GM18867 (cell line): ENCODE measurements around the gene FUOM.
A peak's percentile ranks its signal among the peaks of the same experiment; 100 is the strongest.
"Not testable (repeated sequence)": the region's sequence is repeated elsewhere in the genome, so short reads cannot be mapped to it uniquely, and the experiment has no call there.

Experiments used
- ATAC-seq: cut with Tn5 transposase; IDR thresholded peaks from one replicate; pipeline ENCODE4 v1.9.1; 2021; ENCODE audit warnings: mild to moderate bottlenecking, moderate library complexity; ENCODE audit not compliant: unreplicated experiment

Gene FUOM

DNA sequence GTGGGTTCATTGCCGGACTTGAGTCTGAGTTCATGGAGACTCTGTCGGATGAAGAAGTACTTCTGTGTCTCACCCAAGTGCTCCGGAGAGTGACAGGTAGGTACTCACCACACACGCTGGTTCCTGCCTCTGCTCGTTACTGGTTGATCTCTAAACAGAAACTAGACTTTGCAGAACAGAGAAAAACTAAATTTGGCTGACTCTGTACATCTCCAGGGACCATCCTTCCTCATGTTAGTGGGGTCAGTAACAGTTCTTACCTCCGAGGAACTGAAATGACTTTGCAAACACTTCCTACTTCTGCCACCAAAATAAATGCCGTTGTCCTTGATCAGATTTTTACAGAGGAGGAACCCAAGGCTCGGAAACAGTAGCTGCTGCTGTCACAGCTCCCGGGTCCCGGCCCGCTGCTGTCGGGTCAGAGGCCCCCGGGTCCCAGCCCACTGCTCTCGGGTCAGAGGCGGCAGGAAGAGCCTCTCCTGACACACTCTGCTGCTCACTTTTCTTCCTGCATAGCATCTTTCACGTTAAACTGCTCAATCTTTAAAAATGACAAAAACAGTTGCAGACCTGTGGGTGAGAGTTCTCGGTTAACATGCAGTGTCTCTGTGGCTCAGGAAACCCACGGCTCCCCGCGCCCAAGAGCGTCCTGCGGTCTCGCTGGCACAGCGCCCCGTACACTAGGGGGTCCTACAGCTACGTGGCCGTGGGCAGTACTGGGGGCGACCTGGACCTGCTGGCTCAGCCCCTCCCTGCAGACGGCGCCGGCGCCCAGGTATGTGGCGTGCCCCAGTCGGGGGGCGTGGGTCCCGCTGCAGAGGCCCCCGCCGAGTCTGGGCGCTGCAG lies 31.4 kb upstream of the FUOM start:
- peak; percentile 82 for ATAC-seq

DNA sequence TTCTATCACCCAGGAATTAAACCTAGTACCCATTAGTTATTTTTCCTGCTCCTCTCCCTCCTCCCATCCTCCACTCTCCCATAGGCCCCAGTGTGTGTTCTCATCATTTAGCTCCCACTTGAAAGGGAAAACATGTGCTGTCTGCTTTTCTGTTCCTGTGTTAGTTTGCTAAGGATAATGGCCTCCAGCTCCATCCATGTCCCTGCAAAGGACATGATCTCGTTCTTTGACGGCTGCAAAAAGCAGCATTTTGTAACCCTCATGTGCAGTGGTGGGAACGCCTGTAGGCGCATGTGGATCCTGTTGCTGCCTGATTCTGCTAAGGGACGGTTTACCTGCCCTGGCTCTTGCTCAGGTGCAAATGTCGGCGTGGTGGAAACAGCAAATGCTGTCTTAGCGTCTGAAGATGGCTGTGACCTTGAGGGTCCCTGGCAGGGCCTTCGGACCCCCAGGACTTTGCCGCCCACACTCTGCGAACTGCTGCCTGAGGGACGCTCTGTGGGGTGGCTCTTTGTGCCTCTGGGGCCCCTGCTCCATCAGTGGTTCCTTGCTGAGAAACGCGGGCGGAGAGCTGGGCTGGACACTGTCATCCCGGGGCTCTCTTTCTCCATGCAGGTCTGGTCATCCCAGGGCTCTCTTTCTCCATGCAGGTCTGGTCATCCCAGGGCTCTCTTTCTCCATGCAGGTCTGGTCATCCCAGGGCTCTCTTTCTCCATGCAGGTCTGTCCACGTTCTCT lies 30.6 kb upstream of the FUOM start:
- peak; percentile 6 for ATAC-seq

DNA sequence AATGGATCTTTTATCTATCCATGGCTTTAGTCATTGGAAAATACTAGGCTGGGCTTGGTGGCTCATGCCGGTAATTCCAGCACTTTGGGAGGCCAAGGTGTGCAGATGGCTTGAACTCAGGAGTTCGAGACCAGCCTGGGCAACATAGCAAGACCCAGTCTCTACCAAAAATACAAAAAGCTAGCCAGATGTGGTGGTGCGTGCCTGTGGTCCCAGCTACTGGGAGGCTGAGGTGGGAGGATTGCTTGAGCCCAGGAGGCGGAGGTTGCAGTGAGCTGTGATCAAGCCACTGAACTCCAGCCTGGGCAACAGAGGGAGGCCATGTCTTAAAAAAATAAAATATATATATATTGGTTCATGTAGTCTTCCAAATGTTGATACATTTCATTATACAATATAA lies 29.1 kb upstream of the FUOM start:
- ATAC-seq, result not testable (repeated sequence)

DNA sequence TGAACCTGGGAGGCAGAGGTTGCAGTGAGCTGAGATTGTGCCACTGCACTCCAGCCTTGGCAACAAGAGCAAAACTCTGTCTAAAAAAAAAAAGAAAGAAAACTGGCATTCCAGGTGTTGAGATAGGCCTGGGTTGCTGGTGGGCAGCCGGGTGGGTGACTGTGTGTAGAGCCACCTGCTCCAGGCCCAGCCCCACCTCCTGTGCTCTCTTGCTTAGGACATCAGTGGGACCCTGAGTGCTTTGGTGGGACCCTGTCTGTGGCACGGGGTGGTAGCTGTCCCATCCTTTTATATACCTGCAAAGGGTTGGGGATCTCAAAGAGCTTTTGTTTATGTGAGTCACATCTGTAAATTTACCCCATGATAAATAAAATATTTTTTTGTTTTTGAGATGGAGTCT lies 27.4 kb upstream of the FUOM start:
- ATAC-seq, result no peak

DNA sequence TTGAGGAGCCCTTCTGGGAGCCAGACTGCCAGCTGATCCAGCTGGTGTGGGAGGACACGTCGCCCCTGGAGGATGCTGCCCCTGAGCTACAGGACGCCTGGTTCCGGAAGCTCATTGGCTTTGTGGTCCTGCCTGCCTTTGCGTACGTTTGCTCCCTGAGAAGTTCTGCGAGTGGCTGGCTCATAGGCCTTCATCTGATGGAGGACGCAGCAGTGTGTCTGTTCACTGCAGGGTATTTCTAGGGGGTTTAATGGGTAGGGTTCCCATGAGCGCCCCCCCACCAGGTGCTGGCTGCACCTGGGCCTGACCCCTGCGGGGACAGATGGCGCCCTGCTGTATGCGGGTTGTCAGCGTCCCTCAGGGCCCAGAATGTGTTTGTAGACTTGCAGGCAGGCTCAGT lies 26.3 kb upstream of the FUOM start:
- ATAC-seq, result no peak

DNA sequence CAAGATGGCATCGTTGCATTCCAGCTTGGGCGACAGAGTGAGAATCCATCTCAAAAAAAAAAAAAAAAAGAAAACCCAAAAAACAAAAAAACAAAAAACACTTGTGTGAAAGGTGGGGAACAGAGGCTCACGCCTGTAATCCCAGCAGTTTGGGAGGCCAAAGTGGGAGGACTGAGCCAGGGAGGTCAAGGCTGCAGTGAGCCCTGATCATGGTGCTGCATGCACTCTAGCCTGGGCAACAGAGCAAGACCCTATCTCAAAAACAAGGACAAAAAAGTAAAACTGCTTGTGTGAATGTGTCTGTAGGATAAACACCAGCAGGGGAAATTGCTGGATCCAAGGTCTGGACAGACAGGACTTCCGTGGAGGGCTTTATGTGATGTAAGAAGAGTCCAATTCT lies 25.7 kb upstream of the FUOM start:
- no peak for ATAC-seq

DNA sequence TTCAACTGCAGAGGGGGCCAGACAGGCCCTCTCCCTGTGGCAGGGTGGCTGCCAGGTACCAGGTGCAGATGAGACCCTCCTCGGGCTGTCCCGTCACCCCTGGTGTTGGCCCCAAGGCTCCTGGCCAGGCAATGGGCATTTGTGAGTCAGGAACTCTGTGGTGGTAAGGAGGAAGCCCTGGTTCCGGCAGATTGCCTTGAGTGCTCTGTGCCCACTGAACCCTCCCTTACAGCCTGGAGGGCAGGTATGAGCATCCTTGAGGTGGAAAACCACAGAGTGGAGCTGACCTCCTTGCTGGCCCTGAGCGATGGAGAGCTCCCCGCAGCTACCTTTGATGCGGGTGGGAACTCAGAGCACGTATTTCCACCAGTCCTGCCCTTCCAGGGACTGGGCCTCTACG lies 23.2 kb upstream of the FUOM start:
- ATAC-seq, result no peak

DNA sequence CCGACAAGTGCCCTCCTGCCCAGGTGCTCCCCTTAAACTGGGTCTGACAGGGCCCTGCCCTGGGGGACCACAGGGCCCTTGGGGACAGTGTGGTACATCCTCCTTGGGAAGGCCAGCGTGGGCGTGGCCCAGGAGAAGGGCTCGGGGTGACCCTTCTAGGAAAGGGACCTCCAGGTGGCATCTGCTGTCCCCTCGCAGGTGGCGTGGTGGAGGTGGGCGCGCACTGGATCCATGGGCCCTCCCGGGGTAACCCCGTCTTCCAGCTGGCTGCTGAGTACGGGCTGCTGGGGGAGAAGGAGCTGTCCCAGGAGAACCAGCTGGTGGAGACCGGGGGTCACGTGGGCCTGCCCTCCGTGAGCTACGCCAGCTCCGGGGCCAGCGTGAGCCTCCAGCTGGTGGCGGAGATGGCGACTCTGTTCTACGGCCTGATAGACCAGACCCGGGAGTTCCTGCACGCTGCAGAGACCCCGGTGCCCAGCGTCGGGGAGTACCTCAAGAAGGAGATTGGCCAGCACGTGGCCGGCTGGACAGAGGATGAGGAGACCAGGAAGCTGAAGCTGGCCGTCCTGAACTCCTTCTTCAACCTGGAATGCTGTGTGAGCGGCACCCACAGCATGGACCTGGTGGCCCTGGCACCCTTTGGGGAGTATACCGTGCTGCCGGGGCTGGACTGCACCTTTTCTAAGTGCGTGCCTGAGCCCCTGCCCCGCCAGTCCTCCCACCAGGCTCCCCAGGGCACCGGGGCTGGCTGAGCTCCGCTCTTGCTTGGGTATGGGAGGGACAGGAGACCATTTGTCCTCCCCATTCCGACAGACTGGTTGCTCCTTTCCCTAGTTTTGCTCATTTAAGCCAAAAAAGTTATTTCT lies 22.2 kb upstream of the FUOM start:
- no peak for ATAC-seq

DNA sequence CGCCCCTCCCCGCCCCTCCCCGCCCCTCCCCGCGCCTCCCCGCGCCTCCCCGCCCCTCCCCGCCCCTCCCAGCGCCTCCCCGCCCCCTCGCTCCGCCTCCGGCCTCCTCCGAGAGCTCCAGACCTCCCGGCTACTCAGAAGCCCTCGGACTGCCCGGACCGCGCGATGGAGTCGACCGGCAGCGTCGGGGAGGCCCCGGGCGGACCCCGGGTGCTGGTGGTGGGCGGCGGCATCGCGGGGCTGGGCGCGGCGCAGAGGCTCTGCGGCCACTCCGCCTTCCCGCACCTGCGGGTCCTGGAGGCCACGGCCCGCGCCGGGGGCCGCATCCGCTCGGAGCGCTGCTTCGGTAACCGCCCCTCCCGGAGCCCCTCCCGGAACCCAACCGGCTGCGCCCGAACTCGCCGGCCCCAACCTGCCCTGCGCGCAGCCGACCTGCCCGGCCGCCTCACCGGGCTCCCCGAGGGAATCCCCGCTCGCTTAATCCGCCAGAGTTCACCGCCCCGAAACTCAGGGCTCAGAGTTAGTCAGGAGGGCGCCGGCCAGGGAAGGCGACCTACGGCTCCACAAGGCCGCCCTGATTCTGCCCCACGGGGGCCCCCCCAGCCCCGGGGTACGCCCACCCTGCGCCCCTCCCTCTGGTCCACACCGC lies 21.5 kb upstream of the FUOM start, which contains the start of gene PAOX:
PAOX (plus strand) TSS at position 111 of the 649 bp plus-strand sequence; CDS start at position 166, 55 bp downstream.
- peak; percentile 56 for ATAC-seq

DNA sequence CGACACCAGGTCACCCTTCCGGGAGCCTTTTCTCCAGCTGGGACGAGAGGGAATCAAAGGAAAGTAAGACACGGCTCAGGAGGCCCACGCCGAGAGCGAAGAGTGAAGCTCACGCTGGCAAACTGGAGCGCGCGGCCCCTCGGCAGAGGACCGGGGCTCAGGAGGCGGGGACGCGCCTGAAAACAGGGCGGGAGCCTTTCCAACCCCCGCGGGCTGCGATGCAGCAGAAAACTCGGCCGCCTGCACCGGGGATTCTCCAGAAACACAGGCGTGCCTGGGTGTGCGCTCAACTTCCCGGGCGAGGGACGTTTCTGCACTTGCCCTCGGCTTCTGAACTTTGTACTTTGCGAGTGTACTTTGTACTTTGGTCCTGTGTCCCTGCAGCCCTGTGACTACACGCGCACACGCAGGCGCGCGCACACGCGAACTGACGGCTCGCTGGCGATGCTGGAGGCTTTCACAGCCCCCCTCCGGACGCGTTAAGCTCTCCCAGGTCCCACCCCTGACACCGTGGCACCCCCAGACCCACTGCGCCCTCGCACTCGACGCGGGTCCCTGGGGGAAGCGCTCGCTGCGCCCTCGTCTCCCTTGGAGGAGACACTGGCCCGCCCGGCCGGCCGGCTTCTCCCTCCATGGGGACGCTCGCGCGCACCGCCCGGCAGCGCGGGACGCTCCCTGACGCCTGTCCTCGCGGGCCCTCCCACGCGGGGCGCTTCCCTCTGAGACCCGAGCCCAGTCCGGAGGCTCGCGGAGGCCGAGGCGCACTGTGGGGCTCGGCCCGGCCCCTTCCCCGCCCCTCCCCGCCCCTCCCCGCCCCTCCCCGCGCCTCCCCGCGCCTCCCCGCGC lies 20.7 kb upstream of the FUOM start:
- peak; percentile 52 for ATAC-seq

DNA sequence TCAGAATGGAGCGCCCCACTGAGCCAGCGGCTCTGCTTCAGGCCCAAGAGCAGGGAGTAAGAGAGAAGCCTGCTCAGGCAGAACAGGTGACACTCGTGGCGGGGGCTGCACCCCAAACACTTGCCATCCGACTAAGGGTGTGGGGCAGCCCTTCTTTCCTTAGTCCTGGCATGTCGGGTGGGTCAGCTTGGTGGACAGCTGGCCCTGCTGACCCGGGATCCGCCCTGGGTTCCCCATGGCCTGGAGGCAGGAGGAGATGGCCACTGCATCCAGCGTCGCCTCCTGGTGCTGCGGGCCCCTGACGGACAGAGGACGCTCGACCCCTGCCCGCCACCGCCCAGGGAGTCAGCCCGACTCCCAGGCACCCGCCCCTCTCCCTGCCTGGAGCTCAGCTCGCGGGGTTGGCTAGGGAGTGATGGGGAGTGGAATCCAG lies 20.0 kb upstream of the FUOM start:
- no peak for ATAC-seq

DNA sequence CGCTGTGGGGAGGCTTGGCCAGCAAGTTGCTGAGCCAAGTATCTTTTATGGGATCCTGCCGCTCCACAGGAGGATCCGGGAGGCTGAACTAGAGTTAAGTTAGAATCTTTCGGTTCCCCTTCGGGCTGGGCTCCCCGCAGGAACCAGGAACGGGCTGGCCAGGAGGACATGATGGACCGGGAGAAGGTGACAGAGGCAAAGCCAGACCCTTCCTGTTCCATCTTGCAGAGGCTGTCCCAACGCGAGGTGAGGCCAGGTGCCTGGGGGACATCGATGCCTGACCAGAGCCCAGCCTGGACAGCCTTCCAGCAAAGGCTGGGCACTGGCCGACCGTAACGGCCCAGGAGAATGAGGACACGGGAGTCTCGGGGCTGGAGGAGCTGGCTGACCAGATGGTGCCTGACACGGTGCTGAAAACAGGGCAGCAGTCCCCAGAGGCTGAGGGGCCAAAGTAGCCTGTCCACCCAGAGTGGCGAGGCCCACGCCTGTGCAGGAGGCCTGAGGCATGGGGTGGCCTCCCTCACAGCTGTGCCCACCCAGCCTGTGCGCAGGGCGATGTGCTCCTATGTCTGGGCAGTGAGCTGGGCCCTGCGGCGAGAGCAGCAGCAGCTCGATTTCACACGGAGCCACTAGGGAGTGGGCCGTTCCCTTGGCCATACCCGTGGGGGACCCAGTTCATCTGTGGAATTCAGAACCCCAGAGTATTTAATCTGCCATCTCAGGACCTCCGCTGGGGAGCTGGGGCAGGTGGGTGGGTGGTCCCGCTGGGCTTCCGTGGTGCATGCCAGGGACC lies 19.4 kb upstream of the FUOM start:
- ATAC-seq, result no peak

DNA sequence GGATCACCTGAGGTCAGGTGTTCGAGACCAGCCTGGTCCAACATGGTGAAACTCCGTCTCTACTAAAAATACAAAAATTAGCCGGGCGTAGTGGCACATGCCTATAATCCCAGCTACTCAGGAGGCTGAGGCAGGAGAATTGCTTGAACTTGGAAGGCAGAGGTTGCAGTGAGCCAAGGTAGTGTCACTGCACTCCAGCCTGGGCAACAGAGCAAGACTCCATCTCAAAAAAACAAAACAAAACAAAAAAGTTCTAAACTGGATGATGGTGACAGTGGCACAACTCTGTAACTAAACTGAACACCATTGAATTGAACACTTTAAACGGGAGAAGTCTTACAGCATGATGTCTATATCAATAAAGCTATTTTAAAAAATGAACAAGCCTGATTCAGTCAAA lies 18.4 kb upstream of the FUOM start:
- ATAC-seq, result not testable (repeated sequence)

DNA sequence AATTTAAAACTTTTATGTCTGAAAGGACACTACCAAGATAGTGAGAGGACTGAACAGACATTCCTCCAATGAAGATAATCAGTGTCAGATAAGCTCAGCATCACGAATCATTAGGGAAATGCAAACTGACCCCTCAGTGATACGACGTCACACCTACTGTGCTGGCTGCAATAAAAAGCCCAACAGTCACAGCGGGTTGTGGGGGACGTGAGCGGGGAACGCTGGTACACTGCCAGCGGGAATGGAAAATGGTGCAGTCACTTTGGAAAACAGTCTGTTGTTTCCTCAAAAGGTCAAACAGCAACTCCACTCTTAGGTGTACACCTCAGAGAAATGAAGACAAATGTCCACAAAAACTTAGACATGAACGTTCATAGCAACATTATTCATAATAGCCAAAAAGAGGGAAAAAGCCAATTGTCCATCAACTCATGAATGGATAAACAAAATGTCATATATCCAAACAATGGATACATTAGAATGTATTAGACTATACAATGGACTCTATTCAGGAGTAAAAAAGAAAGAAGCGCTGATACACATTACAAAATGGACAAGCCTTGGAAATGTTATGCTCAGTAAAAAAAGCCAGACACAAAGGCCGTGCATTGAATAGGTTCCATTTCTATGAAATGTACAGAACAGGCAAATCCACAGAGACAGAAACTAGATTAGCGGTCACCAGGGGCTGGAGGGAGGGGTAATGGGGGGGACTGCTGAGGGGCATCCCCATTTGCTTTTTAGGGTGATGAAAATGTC lies 17.7 kb upstream of the FUOM start:
- no peak for ATAC-seq

DNA sequence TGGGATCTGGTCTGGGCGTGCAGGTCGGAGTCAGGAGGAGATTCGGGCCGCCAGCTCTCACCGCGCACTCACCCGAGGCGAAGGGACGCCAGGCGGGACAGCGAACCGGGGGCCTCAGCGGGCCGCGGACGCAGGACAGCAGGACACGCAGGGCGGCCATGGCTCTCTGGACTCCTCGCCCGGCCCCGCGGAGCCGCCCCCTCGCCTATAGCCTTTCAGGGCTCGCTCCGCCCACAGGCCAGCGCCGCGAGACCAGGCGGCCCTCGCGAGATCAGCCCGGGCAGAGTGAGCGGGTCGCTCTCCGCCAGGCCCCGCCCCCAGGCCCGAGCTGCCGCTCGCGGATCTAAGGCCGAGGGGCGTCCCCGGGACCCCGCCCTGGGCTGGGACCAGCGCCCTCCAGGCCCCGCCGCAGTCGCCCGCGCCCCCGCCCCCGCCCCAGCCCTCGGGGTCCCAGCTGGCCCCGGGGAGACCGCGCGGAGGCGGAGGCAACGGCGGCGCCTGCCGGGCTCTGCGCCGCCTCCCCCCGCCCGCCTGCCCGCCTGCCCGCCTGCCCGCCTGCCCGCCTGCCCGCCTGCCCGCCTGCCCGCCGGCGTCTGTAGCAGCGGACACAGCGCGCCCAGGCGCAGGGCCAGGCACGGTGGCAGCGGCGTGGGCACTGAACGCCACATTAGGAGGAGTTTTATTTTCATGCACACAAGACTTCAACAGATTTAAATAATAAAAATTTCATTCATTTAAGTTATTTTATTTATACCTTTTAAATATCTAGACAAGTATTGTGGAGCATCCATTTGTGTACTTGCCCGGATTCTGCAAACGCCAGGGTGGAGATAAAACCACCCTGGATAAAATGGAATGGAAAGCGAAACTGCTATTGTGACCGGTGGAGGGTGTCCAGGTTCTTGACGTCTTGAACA lies 15.6 kb upstream of the FUOM start, which contains the start of gene ECHS1:
ECHS1 (minus strand) TSS at position 181 of the 917 bp plus-strand sequence; CDS start at position 160, 21 bp downstream.
- ATAC-seq, result peak; percentile 97

DNA sequence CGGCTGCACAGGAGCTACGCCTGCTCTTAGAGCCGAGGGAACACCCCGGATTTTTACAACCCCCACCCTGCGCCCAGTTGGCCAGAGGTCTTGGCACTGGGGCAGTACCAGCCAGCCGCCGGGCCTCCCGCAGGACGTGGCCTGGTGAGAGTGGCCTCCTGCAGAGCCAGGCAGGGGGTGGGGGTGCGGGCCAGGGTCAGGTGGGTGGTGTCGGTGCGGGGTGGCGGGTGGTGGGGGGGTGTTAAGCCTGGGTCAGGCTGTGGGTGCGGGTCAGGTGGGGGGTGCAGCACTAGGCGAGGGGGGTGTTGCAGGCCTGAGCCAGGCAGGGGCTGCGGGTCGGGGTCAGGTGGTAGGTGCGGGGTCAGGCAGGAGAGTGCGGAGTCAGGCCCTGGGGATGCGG lies 14.7 kb upstream of the FUOM start:
- ATAC-seq, result no peak
